BJ (cell line): ENCODE results near the gene FAM83C. TPM values are rescaled to one million over a fixed set of nuclear protein-coding genes. Genes with fewer than 3 reads are reported as not detected.
"Not testable (repeated sequence)": the region's sequence is repeated elsewhere in the genome, so short reads cannot be mapped to it uniquely, and the experiment has no call there.

Experiments
- CTCF ChIA-PET: fragments of 350-600 bp; formaldehyde crosslinking; extraction: SDS; loops from one replicate; lab custom pipeline; 2021; ENCODE audit warnings: antibody characterized with exemption, inconsistent platforms; lab: Yijun Ruan, JAX
- POLR2A ChIA-PET: fragments of 300-600 bp; sonication (Branson Sonifier 250); formaldehyde crosslinking; extraction: SDS; loops from one replicate; lab custom pipeline; 2021; ENCODE audit warnings: antibody characterized with exemption; lab: Charles Lee
- DNase-seq: peaks from one replicate; pipeline ENCODE4 v3.0.0-alpha.2; 2011; ENCODE audit warnings: low read depth
- H3K27me3 ChIP-seq: 2 replicates; pipeline ENCODE4 v1.6.0; 2011; ENCODE audit warnings: low read length; ENCODE audit not compliant: control insufficient read depth, insufficient read depth
- H3K36me3 ChIP-seq: 2 replicates; pipeline ENCODE4 v1.5.1; 2011; ENCODE audit warnings: low read length; ENCODE audit not compliant: control insufficient read depth, insufficient read depth
- H3K4me3 ChIP-seq: 2 replicates; pipeline ENCODE4 v1.5.1; 2011; ENCODE audit warnings: low read depth, mild to moderate bottlenecking, control low read depth, low read length
- CTCF ChIP-seq: IDR thresholded peaks from 2 replicates; pipeline ENCODE4 v1.5.1; 2011; ENCODE audit warnings: low read depth, mild to moderate bottlenecking, control low read depth, inconsistent platforms, low read length, moderate library complexity; ENCODE audit not compliant: insufficient read depth
- polyA plus RNA-seq: library from polyadenylated mRNA; depleted of rRNA; stranded (reverse); fragments of >200 nt; gene quantifications from 2 replicates; pipeline ENCODE4 v1.2.3, GENCODE V29; 2011

FAM83C gene
- polyA plus RNA-seq, 1 experiment = not detected

- POLR2A ChIA-PET = no interaction called here
- CTCF ChIA-PET = interaction anchor here (0.7 kb wide), 1 partner anchor 14 kb away, joined by 3 read pairs; no protein-coding TSS in a partner anchor
- Histone ChIP-seq H3K36me3 (peaks cover 2% of the 10 kb centered on the region; the same call in 1 of the 2 replicates), H3K4me3 (no peak overlapping the region), H3K27me3 (no peaks in the 10 kb centered on the region)
- no peak for DNase-seq
- no peak for TF ChIP-seq CTCF
Measured at GRCh38 chr20:35254448-35254999, 37.7 kb downstream of the FAM83C start.

- no peak for DNase-seq
- no peak for TF ChIP-seq CTCF
- ChIA-PET POLR2A (interaction anchor here (0.7 kb wide), 1 partner anchor 10 kb away, joined by 4 read pairs; no protein-coding TSS in a partner anchor), CTCF (interaction anchor here (0.7 kb wide), 1 partner anchor 514 kb away, joined by 4 read pairs; no protein-coding TSS in a partner anchor)
- Histone ChIP-seq H3K27me3 (no peaks in the 10 kb centered on the region), H3K36me3 (0 out of 2 replicates have a peak, but pooled peaks cover 1% of the 10 kb centered on the region), H3K4me3 (no peak overlapping the region)
Measured at GRCh38 chr20:35253010-35253409, 39.2 kb downstream of the FAM83C start.

- POLR2A ChIA-PET, H3K36me3 ChIP-seq, H3K4me3 ChIP-seq, DNase-seq, H3K27me3 ChIP-seq, CTCF ChIA-PET: not testable (repeated sequence)
Measured at GRCh38 chr20:35252598-35252997, 39.6 kb downstream of the FAM83C start.

- DNase-seq = no peak
- Histone ChIP-seq H3K4me3 (no peak overlapping the region), H3K27me3 (no peaks in the 10 kb centered on the region), H3K36me3 (0 out of 2 replicates have a peak, but pooled peaks cover 1% of the 10 kb centered on the region)
- CTCF ChIA-PET = no interaction called here
- POLR2A ChIA-PET = no interaction called here
- no peak for TF ChIP-seq CTCF
Measured at GRCh38 chr20:35252037-35252461, 40.2 kb downstream of the FAM83C start.

GRCh38 chr20:35251613-35251940, 40.6 kb downstream of the FAM83C start:
- Histone ChIP-seq H3K36me3 (0 out of 2 replicates have a peak, but pooled peaks cover 1% of the 10 kb centered on the region), H3K4me3 (no peak overlapping the region), H3K27me3 (no peaks in the 10 kb centered on the region)
- ChIA-PET CTCF (no interaction called here), POLR2A (no interaction called here)
- no peak for DNase-seq
- TF ChIP-seq CTCF = no peak
